Chondrocyte (in vitro differentiated cells): ENCODE data around the gene NSL1. TPM values are rescaled to one million over a fixed set of nuclear protein-coding genes. Genes with fewer than 3 reads are reported as not detected.
A peak's percentile ranks its signal among the peaks of the same experiment; 100 is the strongest.

Experiments used
- DNase-seq: peaks from one replicate; pipeline ENCODE4 v3.0.0; 2021; ENCODE audit warnings: mixed read lengths, low spot score
- H3K27ac Mint-ChIP-seq: one replicate; pipeline ENCODE4 v1.8.0; 2021; ENCODE audit warnings: mild to moderate bottlenecking, moderate library complexity, mixed read lengths; ENCODE audit not compliant: unreplicated experiment
- H3K27me3 Mint-ChIP-seq: 2 replicates; pipeline ENCODE4 v1.8.0; 2021; ENCODE audit warnings: low read depth, mixed read lengths
- H3K36me3 Mint-ChIP-seq: 2 replicates; pipeline ENCODE4 v1.8.0; 2021; ENCODE audit warnings: low read depth, mixed read lengths
- H3K4me1 Mint-ChIP-seq: 2 replicates; pipeline ENCODE4 v1.8.0; 2021; ENCODE audit warnings: low read depth, mild to moderate bottlenecking, mixed read lengths
- H3K4me3 Mint-ChIP-seq: one replicate; pipeline ENCODE4 v1.8.0; 2021; ENCODE audit warnings: mild to moderate bottlenecking, moderate library complexity, mixed read lengths; ENCODE audit not compliant: unreplicated experiment
- H3K9me3 Mint-ChIP-seq: 2 replicates; pipeline ENCODE4 v1.8.0; 2021; ENCODE audit warnings: low read depth, mixed read lengths
- CTCF ChIP-seq: fragments of 200-600 bp; sonication (generic); IDR thresholded peaks from 2 replicates; pipeline ENCODE4 v1.5.0; 2021; ENCODE audit warnings: antibody characterized with exemption, mild to moderate bottlenecking, moderate library complexity
- total RNA-seq: library from RNA; stranded (reverse); gene quantifications from 3 replicates; pipeline ENCODE4 v1.2.1, GENCODE V29; 2021

NSL1 gene
- total RNA-seq, 1 donor from 2014 or later, result 20.0 TPM

GRCh38 chr1:212794561-212795014 lies 3.0 kb upstream of the NSL1 start:
- Mint-ChIP-seq H3K4me3 (no peak overlapping the region), H3K27ac (no peak overlapping the region), H3K36me3 (peaks cover 7% of the 10 kb centered on the region), H3K9me3 (no peaks in the 10 kb centered on the region), H3K4me1 (peaks cover 17% of the 10 kb centered on the region), H3K27me3 (no peaks in the 10 kb centered on the region)
- no peak for DNase-seq
- no peak for TF ChIP-seq CTCF

- no peak for DNase-seq
- Mint-ChIP-seq H3K27ac (peak overlapping the region; percentile 99), H3K36me3 (peaks cover 2% of the 10 kb centered on the region), H3K4me1 (peaks cover 17% of the 10 kb centered on the region), H3K4me3 (peak overlapping the region; percentile 95), H3K27me3 (no peaks in the 10 kb centered on the region), H3K9me3 (no peaks in the 10 kb centered on the region)
- no peak for TF ChIP-seq CTCF
These were observed 875 bp upstream of the NSL1 start for GRCh38 chr1:212792396-212792908.

- H3K27ac Mint-ChIP-seq, result peak overlapping the region; percentile 99
- peak overlapping the region; percentile 95 for H3K4me3 Mint-ChIP-seq
- H3K36me3 Mint-ChIP-seq, result no peaks in the 10 kb centered on the region
- peaks cover 17% of the 10 kb centered on the region for H3K4me1 Mint-ChIP-seq
- TF ChIP-seq CTCF, result no peak
- H3K27me3 Mint-ChIP-seq, result no peaks in the 10 kb centered on the region
- no peaks in the 10 kb centered on the region for H3K9me3 Mint-ChIP-seq
- DNase-seq, result peak; percentile 90
These were observed 309 bp downstream of the NSL1 start for GRCh38 chr1:212791261-212791675.

- Mint-ChIP-seq H3K9me3 (no peaks in the 10 kb centered on the region), H3K4me3 (no peak overlapping the region), H3K4me1 (peaks cover 15% of the 10 kb centered on the region), H3K36me3 (peaks cover 3% of the 10 kb centered on the region), H3K27ac (no peak overlapping the region), H3K27me3 (no peaks in the 10 kb centered on the region)
- DNase-seq, result no peak
- no peak for TF ChIP-seq CTCF
These were observed 5.7 kb downstream of the NSL1 start for GRCh38 chr1:212785871-212786270.

GRCh38 chr1:212783976-212784375 lies 7.6 kb downstream of the NSL1 start:
- peaks cover 3% of the 10 kb centered on the region for H3K36me3 Mint-ChIP-seq
- H3K4me1 Mint-ChIP-seq, result peaks cover 6% of the 10 kb centered on the region
- no peak overlapping the region for H3K27ac Mint-ChIP-seq
- H3K9me3 Mint-ChIP-seq, result no peaks in the 10 kb centered on the region
- H3K4me3 Mint-ChIP-seq, result no peak overlapping the region
- no peak for TF ChIP-seq CTCF
- no peaks in the 10 kb centered on the region for H3K27me3 Mint-ChIP-seq
- DNase-seq, result no peak
